T-cell (primary cell): ENCODE results near the gene RALY. TPM values are rescaled to one million over a fixed set of nuclear protein-coding genes. Genes with fewer than 3 reads are reported as not detected.

Source experiments
- ATAC-seq, 4 experiments: fragments of 200-7000 bp in 3 of 4; fragments of 150-1000 bp in 1 of 4; cut with Tn5 transposase; replicated peaks in 1 of 4; 1 replicate in 3 of 4; 2 replicates in 1 of 4; pipeline ENCODE4 v1.10.0; 2021; ENCODE audit warnings: moderate library complexity in 3 of 4, mild to moderate bottlenecking in 2 of 4, moderate number of reproducible peaks in 1 of 4
- CTCF ChIA-PET, 2 donors: fragments of 300-600 bp; sonication (Branson Sonifier 250); formaldehyde crosslinking; loops; one replicate each; lab custom pipeline; 2022; ENCODE audit warnings: antibody characterized with exemption in 2 of 2; lab: Charles Lee
- POLR2A ChIA-PET, 2 donors: fragments of 300-600 bp; sonication (Branson Sonifier 250); formaldehyde crosslinking; loops; one replicate each; lab custom pipeline; 2022; ENCODE audit warnings: antibody characterized with exemption in 2 of 2; lab: Charles Lee
- DNase-seq, 35 experiments: peaks; one replicate each; pipeline versions ENCODE4 v3.0.0 to v3.0.0-alpha.2; 2013 to 2023
- H3K27ac ChIP-seq: one replicate; pipeline ENCODE4 v1.5.1; 2013; ENCODE audit warnings: low read length
- H3K27me3 ChIP-seq, 2 experiments: replicated peaks in 1 of 2; 1 replicate in 1 of 2; 2 replicates in 1 of 2; pipeline versions ENCODE4 v1.6.1 to v1.7.0; 2013; ENCODE audit warnings: low read length in 1 of 2, mixed read lengths in 1 of 2; ENCODE audit not compliant: control insufficient read depth in 2 of 2, insufficient read depth in 2 of 2; ENCODE audit errors: extremely low read depth in 1 of 2
- H3K36me3 ChIP-seq, 2 donors: 1 replicate in 1 of 2; 2 replicates in 1 of 2; pipeline versions ENCODE4 v1.6.1 to v1.7.0; 2013; ENCODE audit warnings: low read length in 1 of 2; ENCODE audit not compliant: control insufficient read depth in 2 of 2, insufficient read depth in 1 of 2; ENCODE audit errors: extremely low read depth in 1 of 2
- H3K4me1 ChIP-seq, 2 experiments: 1 replicate in 1 of 2; 2 replicates in 1 of 2; pipeline versions ENCODE4 v1.6.1 to v1.7.0; 2013; ENCODE audit warnings: low read length in 2 of 2, mixed read lengths in 1 of 2; ENCODE audit not compliant: insufficient read depth in 2 of 2, control insufficient read depth in 1 of 2; ENCODE audit errors: extremely low read depth in 1 of 2
- H3K4me3 ChIP-seq, 2 donors: 1 replicate in 1 of 2; 2 replicates in 1 of 2; pipeline versions ENCODE4 v1.5.1 to v1.7.0; 2013; ENCODE audit warnings: mild to moderate bottlenecking in 2 of 2, low read length in 1 of 2, moderate library complexity in 1 of 2; ENCODE audit not compliant: control insufficient read depth in 1 of 2; ENCODE audit errors: extremely low read depth in 1 of 2
- H3K9me3 ChIP-seq: 2 replicates; pipeline ENCODE4 v1.7.0; 2013
- H3K27ac Mint-ChIP-seq, 2 donors: one replicate each; pipeline ENCODE4 v1.8.0; 2020 to 2021; ENCODE audit warnings: mild to moderate bottlenecking in 2 of 2, mixed read lengths in 2 of 2
- H3K27me3 Mint-ChIP-seq, 2 donors: one replicate each; pipeline ENCODE4 v1.8.0; 2021 to 2022; ENCODE audit warnings: mixed read lengths in 2 of 2
- H3K36me3 Mint-ChIP-seq: one replicate; pipeline ENCODE4 v1.8.0; 2021; ENCODE audit warnings: mixed read lengths
- H3K4me1 Mint-ChIP-seq, 3 donors: one replicate each; pipeline ENCODE4 v1.8.0; 2020 to 2022; ENCODE audit warnings: mixed read lengths in 3 of 3, mild to moderate bottlenecking in 1 of 3
- H3K4me3 Mint-ChIP-seq, 3 donors: one replicate each; pipeline ENCODE4 v1.8.0; 2020 to 2022; ENCODE audit warnings: mild to moderate bottlenecking in 3 of 3, mixed read lengths in 3 of 3, moderate library complexity in 3 of 3
- H3K9me3 Mint-ChIP-seq, 3 donors: one replicate each; pipeline ENCODE4 v1.8.0; 2020 to 2022; ENCODE audit warnings: mixed read lengths in 3 of 3
- WGBS: methylation state at CpG from one replicate; pipeline ENCODE4 v1.1.5; 2013; ENCODE audit warnings: missing lambda C conversion rate; ENCODE audit not compliant: insufficient coverage; 5-methylcytosine and 5-hydroxymethylcytosine counted together
- total RNA-seq, 35 experiments: library from RNA in 6 of 35; stranded (reverse) in 6 of 35; fragments of 120-200 nt in 1 of 35; gene quantifications; one replicate each; pipeline versions ENCODE4 v1.2.1 to v1.2.4 and lab custom pipeline; 2013 to 2026

The RALY gene
- total RNA-seq, 5 donors from 2014 or later (not counting 1 experiment from before 2014, with no cell fraction given): 110 to 126 (median 125) TPM

GRCh38 chr20:33991502-33991901 lies 2.2 kb upstream of the RALY start:
- DNase-seq (no peak), ATAC-seq (no peak)
- POLR2A ChIA-PET: no interaction called here
- H3K4me3 Mint-ChIP-seq: peak overlapping the region; percentile 93 to 97 (median 93)
- Histone ChIP-seq H3K27me3 (no peaks in the 10 kb centered on the region), H3K9me3 (no peaks in the 10 kb centered on the region), H3K4me1 (peaks cover 23% of the 10 kb centered on the region in 2 experiments), H3K4me3 (no peak overlapping the region), H3K36me3 (no peaks in the 10 kb centered on the region), H3K27ac (no peak overlapping the region)
- H3K27ac Mint-ChIP-seq: peak overlapping the region; percentile 20 to 52
- no peaks in the 10 kb centered on the region for H3K9me3 Mint-ChIP-seq
- H3K36me3 Mint-ChIP-seq: no peaks in the 10 kb centered on the region
- CTCF ChIA-PET: no interaction called here
- H3K4me1 Mint-ChIP-seq: peaks cover 43 to 49% (median 45%) of the 10 kb centered on the region in 3 donors
- WGBS: 100% methylated on average over 3 of the region's 6 CpGs
- no peaks in the 10 kb centered on the region for H3K27me3 Mint-ChIP-seq

GRCh38 chr20:33992145-33992922 lies 1.4 kb upstream of the RALY start:
- Mint-ChIP-seq H3K27me3 (no peaks in the 10 kb centered on the region), H3K27ac (peak overlapping the region; percentile 97 to 99), H3K4me3 (peak overlapping the region; percentile 93 to 97 (median 93)), H3K36me3 (peaks cover under 1% of the 10 kb centered on the region), H3K9me3 (no peaks in the 10 kb centered on the region), H3K4me1 (peaks cover 51 to 57% (median 53%) of the 10 kb centered on the region in 3 donors)
- peak overlapping the region; percentile 86 for H3K27ac ChIP-seq
- ATAC-seq: no peak
- ChIA-PET POLR2A (interaction anchor here in 1 of 2 donors (1.2 to 1.3 kb wide), 3 partner anchors 12 to 181 kb away, joined by 6 to 18 read pairs (median 8); partner anchors contain the start of genes CHMP4B and EIF2S2), CTCF (interaction anchor here (0.6 to 1.2 kb wide), 4 partner anchors 29 to 129 kb away, joined by 3 to 5 read pairs (median 3); no protein-coding TSS in a partner anchor)
- H3K4me1 ChIP-seq: peaks cover 28 to 30% of the 10 kb centered on the region in 2 experiments
- no peaks in the 10 kb centered on the region for H3K9me3 ChIP-seq
- H3K27me3 ChIP-seq: no peaks in the 10 kb centered on the region
- peaks cover 0 to 3% of the 10 kb centered on the region in 2 donors for H3K36me3 ChIP-seq
- peak overlapping the region; percentile 89 to 99 for H3K4me3 ChIP-seq
- DNase-seq: peak in 1 of 35 experiments; percentile 0
- WGBS: 41% methylated on average over 16 of the region's 20 CpGs

- DNase-seq (peak; percentile 96 to 100 (median 99)), ATAC-seq (peak; percentile 79 to 84 (median 80))
- Histone ChIP-seq H3K27ac (peak overlapping the region; percentile 86), H3K4me3 (peak overlapping the region; percentile 90 to 99), H3K36me3 (peaks cover 0 to 3% of the 10 kb centered on the region in 2 donors), H3K9me3 (no peaks in the 10 kb centered on the region), H3K4me1 (peaks cover 30 to 38% of the 10 kb centered on the region in 2 experiments), H3K27me3 (no peaks in the 10 kb centered on the region)
- peak overlapping the region; percentile 93 to 97 (median 93) for H3K4me3 Mint-ChIP-seq
- H3K36me3 Mint-ChIP-seq: peaks cover 4% of the 10 kb centered on the region
- peak overlapping the region; percentile 97 to 99 for H3K27ac Mint-ChIP-seq
- WGBS: 0% methylated on average over 35 of the region's 35 CpGs
- POLR2A ChIA-PET: interaction anchor here in 1 of 2 donors (0.6 to 1.3 kb wide), 7 partner anchors 11 to 591 kb away, joined by 3 to 18 read pairs (median 6); partner anchors contain the start of genes CHMP4B and EIF2S2
- no peaks in the 10 kb centered on the region for H3K27me3 Mint-ChIP-seq
- H3K4me1 Mint-ChIP-seq: peaks cover 59 to 64% (median 60%) of the 10 kb centered on the region in 3 donors
- no peaks in the 10 kb centered on the region for H3K9me3 Mint-ChIP-seq
- CTCF ChIA-PET: interaction anchor here (0.6 to 1.2 kb wide), 6 partner anchors 12 to 130 kb away, joined by 3 to 5 read pairs (median 3); no protein-coding TSS in a partner anchor
These were observed 662 bp upstream of the RALY start for GRCh38 chr20:33992923-33993575.

DNA sequence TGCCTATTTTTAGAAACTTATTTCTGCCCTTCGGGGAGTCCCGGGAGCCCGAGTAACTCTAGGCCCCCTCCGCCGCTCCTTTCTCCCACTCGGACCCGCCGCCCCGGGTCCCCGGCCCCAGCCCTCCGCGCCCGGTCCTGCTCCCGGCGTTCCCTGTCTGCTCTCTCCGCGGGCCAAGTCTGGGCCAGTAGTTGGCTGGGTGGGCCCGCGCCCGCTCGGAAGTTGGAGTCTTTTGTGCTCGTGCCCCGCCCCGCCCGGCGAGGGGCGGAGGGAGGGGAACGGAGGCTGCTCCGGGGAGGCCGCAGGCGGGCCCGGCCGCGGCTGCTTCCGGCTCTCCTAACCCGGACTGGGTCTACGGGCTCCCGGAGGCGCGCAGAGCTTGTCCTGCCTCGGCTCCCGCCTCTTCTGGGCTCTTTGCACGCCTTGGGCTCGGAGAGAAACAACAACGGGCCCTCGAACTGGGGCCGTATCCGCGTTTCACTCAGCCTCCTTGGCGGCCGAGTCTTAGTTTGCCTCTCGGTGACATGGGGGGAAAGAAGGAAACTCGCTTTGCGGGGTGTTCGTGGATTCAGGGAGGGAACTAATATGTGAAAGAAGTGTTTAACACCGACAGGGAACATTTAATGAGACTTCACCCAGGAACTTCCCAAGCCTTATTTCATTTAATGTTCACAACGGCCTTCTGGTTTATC lies 657 bp downstream of the RALY start:
- H3K4me1 Mint-ChIP-seq: peaks cover 72 to 76% (median 74%) of the 10 kb centered on the region in 3 donors
- DNase-seq (peak; percentile 54 to 83 (median 70)), ATAC-seq (peak; percentile 25 to 43 (median 32))
- ChIA-PET CTCF (interaction anchor here in 1 of 2 donors (0.6 to 1.1 kb wide), 3 partner anchors 23 to 154 kb away, joined by 3 to 4 read pairs (median 3); partner anchors contain the start of gene EIF2S2), POLR2A (interaction anchor here in 1 of 2 donors (0.6 kb wide), 1 partner anchor 147 kb away, joined by 3 read pairs; no protein-coding TSS in a partner anchor)
- Histone ChIP-seq H3K27me3 (no peaks in the 10 kb centered on the region), H3K4me3 (peak overlapping the region; percentile 90 to 99), H3K4me1 (peaks cover 30 to 51% of the 10 kb centered on the region in 2 experiments), H3K27ac (peak overlapping the region; percentile 88), H3K36me3 (peaks cover 0 to 3% of the 10 kb centered on the region in 2 donors), H3K9me3 (no peaks in the 10 kb centered on the region)
- WGBS: under 1% methylated on average over 45 of the region's 57 CpGs
- H3K27ac Mint-ChIP-seq: peak overlapping the region; percentile 95 to 96
- no peaks in the 10 kb centered on the region for H3K9me3 Mint-ChIP-seq
- peak overlapping the region; percentile 93 to 96 (median 94) for H3K4me3 Mint-ChIP-seq
- no peaks in the 10 kb centered on the region for H3K27me3 Mint-ChIP-seq
- peaks cover 4% of the 10 kb centered on the region for H3K36me3 Mint-ChIP-seq

- H3K27me3 ChIP-seq: no peaks in the 10 kb centered on the region
- H3K36me3 ChIP-seq: peaks cover 0 to 3% of the 10 kb centered on the region in 2 donors
- no peak for DNase-seq
- H3K4me1 ChIP-seq: peaks cover 30 to 60% of the 10 kb centered on the region in 2 experiments
- Mint-ChIP-seq H3K4me1 (peaks cover 75 to 80% (median 78%) of the 10 kb centered on the region in 3 donors), H3K9me3 (no peaks in the 10 kb centered on the region), H3K27ac (peak overlapping the region; percentile 57 to 61), H3K36me3 (peaks cover 4% of the 10 kb centered on the region), H3K4me3 (peak overlapping the region; percentile 93 to 96 (median 94)), H3K27me3 (no peaks in the 10 kb centered on the region)
- WGBS: 39% methylated on average over 3 of the region's 8 CpGs
- POLR2A ChIA-PET: no interaction called here
- H3K4me3 ChIP-seq: peak overlapping the region; percentile 90 to 99
- CTCF ChIA-PET: interaction anchor here in 1 of 2 donors (0.7 to 1.1 kb wide), 2 partner anchors 117 to 155 kb away, joined by 3 to 4 read pairs; partner anchors contain the start of gene EIF2S2
- H3K27ac ChIP-seq: no peak overlapping the region
- no peak for ATAC-seq
- H3K9me3 ChIP-seq: no peaks in the 10 kb centered on the region
These were observed 1.5 kb downstream of the RALY start for GRCh38 chr20:33995053-33995831.
